CD14-positive monocyte (primary cell): ENCODE results near the gene CREB1. TPM values are rescaled to one million over a fixed set of nuclear protein-coding genes. Genes with fewer than 3 reads are reported as not detected.

ENCODE experiments used
- DNase-seq, 3 donors: peaks; one replicate each; pipeline ENCODE4 v3.0.0-alpha.2; 2011 to 2022
- H2AFZ ChIP-seq: 2 replicates; pipeline ENCODE4 v1.6.0; 2012; ENCODE audit warnings: mild to moderate bottlenecking, low read depth, low read length, inconsistent platforms; ENCODE audit not compliant: insufficient read depth, poor library complexity, severe bottlenecking
- H3K27ac ChIP-seq, 2 donors: 1 replicate in 1 of 2; 2 replicates in 1 of 2; pipeline ENCODE4 v1.5.1; 2012 to 2013; ENCODE audit warnings: low read length in 2 of 2, control low read depth in 1 of 2, inconsistent platforms in 1 of 2, low read depth in 1 of 2, mild to moderate bottlenecking in 1 of 2
- H3K27me3 ChIP-seq, 2 donors: one replicate each; pipeline versions ENCODE4 v1.6.0 to v1.6.1; 2011 to 2013; ENCODE audit warnings: low read length in 2 of 2; ENCODE audit not compliant: control insufficient read depth in 2 of 2, insufficient read depth in 2 of 2
- H3K36me3 ChIP-seq, 2 donors: replicated peaks in 1 of 2; 1 replicate in 1 of 2; 2 replicates in 1 of 2; pipeline versions ENCODE4 v1.5.1 to v1.6.1; 2012 to 2013; ENCODE audit warnings: low read length in 2 of 2, control low read depth in 1 of 2, inconsistent platforms in 1 of 2, mild to moderate bottlenecking in 1 of 2; ENCODE audit not compliant: insufficient read depth in 2 of 2, control insufficient read depth in 1 of 2
- H3K4me1 ChIP-seq, 2 donors: 1 replicate in 1 of 2; 2 replicates in 1 of 2; pipeline versions ENCODE4 v1.5.1 to v1.6.1; 2012 to 2013; ENCODE audit warnings: low read length in 2 of 2, control low read depth in 1 of 2, inconsistent platforms in 1 of 2, mild to moderate bottlenecking in 1 of 2, moderate library complexity in 1 of 2; ENCODE audit not compliant: insufficient read depth in 2 of 2, control insufficient read depth in 1 of 2
- H3K4me2 ChIP-seq: replicated peaks from 2 replicates; pipeline ENCODE3; 2012; ENCODE audit warnings: low read length, moderate library complexity, mild to moderate bottlenecking; ENCODE audit not compliant: poor library complexity, severe bottlenecking; ENCODE audit errors: extremely low read depth
- H3K4me3 ChIP-seq, 3 experiments: fragments of 200-600 bp in 1 of 3; sonication (generic) in 1 of 3; replicated peaks in 1 of 3; 1 replicate in 2 of 3; 2 replicates in 1 of 3; pipeline ENCODE4 v1.5.1; 2011 to 2013; ENCODE audit warnings: low read length in 3 of 3, mild to moderate bottlenecking in 3 of 3, control low read depth in 2 of 3, low read depth in 2 of 3, inconsistent platforms in 1 of 3, moderate library complexity in 1 of 3
- H3K79me2 ChIP-seq: 2 replicates; pipeline ENCODE4 v1.6.0; 2012; ENCODE audit warnings: mild to moderate bottlenecking, control low read depth, inconsistent platforms, low read length, moderate library complexity; ENCODE audit not compliant: insufficient read depth
- H3K9ac ChIP-seq: 2 replicates; pipeline ENCODE4 v1.6.0; 2017; ENCODE audit warnings: low read length, mild to moderate bottlenecking; ENCODE audit not compliant: insufficient read depth, poor library complexity, severe bottlenecking
- H3K9me3 ChIP-seq, 2 donors: replicated peaks in 1 of 2; 1 replicate in 1 of 2; 2 replicates in 1 of 2; pipeline versions ENCODE4 v1.5.1 to v1.6.1; 2012 to 2013; ENCODE audit warnings: low read length in 2 of 2, control low read depth in 1 of 2; ENCODE audit not compliant: control insufficient read depth in 1 of 2, insufficient read depth in 1 of 2
- H4K20me1 ChIP-seq: 2 replicates; pipeline ENCODE4 v1.6.0; 2012; ENCODE audit warnings: mild to moderate bottlenecking, low read length, control low read depth, moderate library complexity; ENCODE audit not compliant: insufficient read depth
- H3K27ac Mint-ChIP-seq, 7 donors: one replicate each; pipeline ENCODE4 v1.8.0; 2020; ENCODE audit warnings: mild to moderate bottlenecking in 7 of 7, mixed read lengths in 7 of 7, moderate library complexity in 6 of 7, inconsistent platforms in 2 of 7
- H3K27me3 Mint-ChIP-seq, 3 donors: one replicate each; pipeline ENCODE4 v1.8.0; 2021 to 2022; ENCODE audit warnings: low read depth in 3 of 3, mild to moderate bottlenecking in 3 of 3, mixed read lengths in 3 of 3, moderate library complexity in 3 of 3, inconsistent platforms in 1 of 3
- H3K36me3 Mint-ChIP-seq, 2 donors: one replicate each; pipeline ENCODE4 v1.8.0; 2020; ENCODE audit warnings: mixed read lengths in 2 of 2, inconsistent platforms in 1 of 2, mild to moderate bottlenecking in 1 of 2
- H3K4me1 Mint-ChIP-seq: one replicate; pipeline ENCODE4 v1.8.0; 2020; ENCODE audit warnings: mild to moderate bottlenecking, mixed read lengths
- H3K4me3 Mint-ChIP-seq, 2 donors: one replicate each; pipeline ENCODE4 v1.8.0; 2020; ENCODE audit warnings: mild to moderate bottlenecking in 2 of 2, mixed read lengths in 2 of 2, moderate library complexity in 1 of 2
- H3K9me3 Mint-ChIP-seq, 7 donors: one replicate each; pipeline ENCODE4 v1.8.0; 2020 to 2022; ENCODE audit warnings: mixed read lengths in 7 of 7, mild to moderate bottlenecking in 6 of 7, moderate library complexity in 6 of 7, inconsistent platforms in 2 of 7
- CTCF ChIP-seq: fragments of 200-600 bp; IDR thresholded peaks from one replicate; pipeline ENCODE4 v1.8.0; 2022; ENCODE audit warnings: antibody characterized with exemption, mild to moderate bottlenecking
- WGBS: methylation state at CpG from one replicate; pipeline ENCODE4 v1.1.5; 2013; ENCODE audit warnings: missing lambda C conversion rate; ENCODE audit not compliant: insufficient coverage; 5-methylcytosine and 5-hydroxymethylcytosine counted together
- intact Hi-C, 2 donors: fragments of 100-400 bp; cut with micrococcal nuclease; formaldehyde crosslinking; loops; one replicate each; pipeline versions ENCODE4 v1.15.0 to v1.15.1; 2023
- polyA plus RNA-seq, 3 donors: library from polyadenylated mRNA; depleted of rRNA in 1 of 3; unstranded in 2 of 3; stranded (reverse) in 1 of 3; fragments of 300-500 nt in 2 of 3; fragments of >200 nt in 1 of 3; fragmentation: Illumina TruSeq in 2 of 3; gene quantifications; 1 replicate in 2 of 3; 2 replicates in 1 of 3; pipeline ENCODE4 v1.2.3, GENCODE V29; 2012 to 2021

Gene CREB1
- polyA plus RNA-seq, 3 donors = 43.3 to 60.5 (median 55.2) TPM

GRCh38 chr2:207561386-207562080 lies 31.8 kb downstream of the CREB1 start:
- Histone ChIP-seq H2AFZ (no peak overlapping the region), H3K36me3 (peaks cover 52 to 92% of the 10 kb centered on the region in 2 donors), H3K4me1 (peaks cover 6 to 7% of the 10 kb centered on the region in 2 donors), H3K4me2 (no peak overlapping the region), H4K20me1 (peaks cover 51% of the 10 kb centered on the region), H3K79me2 (peaks cover 23% of the 10 kb centered on the region), H3K4me3 (no peak overlapping the region), H3K9ac (no peak overlapping the region), H3K27ac (peak overlapping the region in 1 of 2 donors; percentile 15), H3K27me3 (no peaks in the 10 kb centered on the region), H3K9me3 (no peaks in the 10 kb centered on the region)
- TF ChIP-seq CTCF = no peak
- intact Hi-C loops = no loop called here
- H3K9me3 Mint-ChIP-seq = no peaks in the 10 kb centered on the region
- H3K27me3 Mint-ChIP-seq = peaks cover 0 to 2% (median 0%) of the 10 kb centered on the region in 3 donors
- WGBS = 60% methylated on average over 1 of the region's 6 CpGs
- H3K27ac Mint-ChIP-seq = peak overlapping the region in 4 of 7 donors; percentile 40 to 72 (median 56)
- peaks cover 23% of the 10 kb centered on the region for H3K4me1 Mint-ChIP-seq
- no peak for DNase-seq
- H3K36me3 Mint-ChIP-seq = peaks cover 62 to 79% of the 10 kb centered on the region in 2 donors
- no peak overlapping the region for H3K4me3 Mint-ChIP-seq

GRCh38 chr2:207565736-207566500 lies 36.2 kb downstream of the CREB1 start:
- Histone ChIP-seq H2AFZ (no peak overlapping the region), H4K20me1 (peaks cover 37% of the 10 kb centered on the region), H3K4me3 (no peak overlapping the region), H3K79me2 (peaks cover 7% of the 10 kb centered on the region), H3K4me1 (no peaks in the 10 kb centered on the region), H3K9ac (no peak overlapping the region), H3K27me3 (no peaks in the 10 kb centered on the region), H3K27ac (peak overlapping the region in 1 of 2 donors; percentile 39), H3K9me3 (no peaks in the 10 kb centered on the region), H3K4me2 (no peak overlapping the region), H3K36me3 (peaks cover 80 to 97% of the 10 kb centered on the region in 2 donors)
- WGBS = 83% methylated on average over 2 of the region's 7 CpGs
- no peak for TF ChIP-seq CTCF
- no peaks in the 10 kb centered on the region for H3K27me3 Mint-ChIP-seq
- no peaks in the 10 kb centered on the region for H3K9me3 Mint-ChIP-seq
- intact Hi-C loops = no loop called here
- DNase-seq = no peak
- H3K4me3 Mint-ChIP-seq = no peak overlapping the region
- peaks cover 65 to 84% of the 10 kb centered on the region in 2 donors for H3K36me3 Mint-ChIP-seq
- H3K4me1 Mint-ChIP-seq = peaks cover 7% of the 10 kb centered on the region
- H3K27ac Mint-ChIP-seq = peak overlapping the region in 5 of 7 donors; percentile 11 to 49 (median 44)
